GM12875 (cell line): ENCODE measurements around the gene LRRC43.
A peak's percentile ranks its signal among the peaks of the same experiment; 100 is the strongest.

Experiments used
- H3K4me3 ChIP-seq: one replicate; pipeline ENCODE4 v1.5.1; 2011; ENCODE audit warnings: low read depth, low read length, control low read depth
- CTCF ChIP-seq: IDR thresholded peaks from 2 replicates; pipeline ENCODE4 v1.5.1; 2011; ENCODE audit warnings: low read depth, mild to moderate bottlenecking, control low read depth, inconsistent platforms, low read length, moderate library complexity, borderline replicate concordance; ENCODE audit not compliant: insufficient read depth

Gene LRRC43

DNA sequence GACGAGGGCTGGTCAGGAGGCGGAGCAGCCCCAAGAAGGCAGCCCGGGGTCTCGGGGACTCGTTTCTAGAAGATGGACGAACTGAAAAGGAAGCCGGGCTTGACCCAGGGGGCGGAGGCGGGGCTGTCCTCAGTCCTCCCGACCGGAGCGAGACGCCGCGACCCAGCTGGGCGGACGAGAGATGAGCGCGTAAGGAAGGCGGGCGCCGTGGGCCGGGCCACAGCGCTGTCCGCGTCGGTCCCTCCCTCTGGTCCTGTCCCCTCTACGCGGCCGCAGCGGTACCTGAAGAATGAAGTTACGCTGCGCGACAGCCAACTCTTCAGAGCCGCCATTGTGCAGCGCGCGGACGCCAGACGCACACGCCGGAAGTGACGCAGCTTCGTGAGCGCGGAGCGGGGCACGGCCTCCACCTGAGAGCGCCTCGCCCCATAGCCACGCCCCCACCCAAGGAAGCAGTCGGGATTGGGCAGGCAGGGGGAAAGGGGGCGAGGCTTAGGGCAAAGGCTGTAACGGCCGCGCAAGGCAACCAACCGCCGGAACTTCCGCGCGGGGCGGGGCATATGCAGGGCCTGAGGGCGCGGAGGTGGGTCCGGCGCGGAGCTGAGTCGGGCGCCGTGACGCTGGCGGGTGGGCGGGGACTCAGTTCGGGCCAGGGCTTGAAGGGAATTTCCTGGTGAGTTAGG lies 42.9 kb downstream of the LRRC43 start, which contains the start of gene DIABLO:
Gene DIABLO (minus strand): TSS at position 370 of the 683 bp plus-strand sequence. CDS start 38 bp downstream, at position 332.
- no peak for TF ChIP-seq CTCF
- peak within 1 kb of the TSS; percentile 97 for H3K4me3 ChIP-seq

DNA sequence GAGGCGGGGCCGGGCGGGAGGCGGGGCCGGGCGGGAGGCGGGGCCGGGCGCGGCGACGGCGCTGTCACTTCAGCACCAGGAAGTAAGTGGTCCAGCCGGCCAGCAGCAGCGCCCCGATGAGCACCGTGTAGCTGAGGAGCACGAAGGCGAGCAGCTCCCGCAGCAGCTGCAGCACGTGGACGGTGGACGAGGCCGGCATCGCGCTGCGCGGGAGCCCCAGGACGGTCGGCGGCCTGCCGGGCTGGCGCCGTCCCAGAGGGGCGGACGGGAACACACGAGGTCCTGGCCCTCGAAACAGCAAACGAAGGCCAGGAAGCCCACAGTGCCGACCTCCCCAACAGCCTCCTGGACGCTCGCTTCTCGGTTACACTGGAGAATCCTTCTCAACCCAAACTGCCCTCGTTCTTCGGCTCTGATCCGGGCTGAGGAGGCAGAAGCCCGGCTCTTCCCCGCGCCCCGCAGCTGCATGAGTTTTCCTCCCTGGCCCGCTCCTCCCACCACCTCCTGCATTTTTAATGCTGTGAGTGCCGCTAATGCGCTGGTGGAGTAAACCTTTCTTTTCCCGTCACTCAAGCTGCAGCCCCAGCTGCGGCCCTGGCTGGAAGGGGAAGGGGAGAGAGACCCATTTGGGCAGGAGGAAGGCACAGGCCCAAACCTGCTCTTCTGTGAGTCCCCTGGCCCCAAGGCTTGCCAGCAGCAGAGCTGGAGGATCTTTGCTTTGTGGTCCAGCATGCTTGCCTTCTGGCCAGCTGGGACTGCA lies 43.6 kb downstream of the LRRC43 start:
- TF ChIP-seq CTCF: no peak
- H3K4me3 ChIP-seq: peak overlapping the region; percentile 67

DNA sequence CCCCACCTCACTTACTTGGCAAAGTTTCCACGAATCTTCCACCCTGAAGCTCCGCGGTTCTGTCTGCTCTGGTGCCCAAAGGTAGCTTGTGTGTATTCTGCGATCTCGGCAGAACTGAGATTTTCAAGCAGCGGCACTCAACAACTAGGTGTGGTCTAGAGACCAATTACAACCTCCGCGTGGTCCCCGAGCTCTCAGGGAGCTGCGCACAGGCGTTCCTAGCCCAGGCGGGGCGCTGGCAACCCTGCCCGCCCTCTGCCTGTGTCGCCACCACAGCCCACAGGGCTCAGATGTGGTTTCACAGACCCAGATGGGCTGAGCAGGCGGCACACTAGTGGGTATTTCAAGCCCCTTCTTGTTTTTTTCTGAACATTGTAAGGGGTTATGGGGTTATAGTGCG lies 44.4 kb downstream of the LRRC43 start:
- no peak for TF ChIP-seq CTCF
- H3K4me3 ChIP-seq: no peak overlapping the region

- H3K4me3 ChIP-seq: no peak overlapping the region
- TF ChIP-seq CTCF: no peak
Observed at GRCh38 chr12:122228092-122228491, 45.2 kb downstream of the LRRC43 start.

DNA sequence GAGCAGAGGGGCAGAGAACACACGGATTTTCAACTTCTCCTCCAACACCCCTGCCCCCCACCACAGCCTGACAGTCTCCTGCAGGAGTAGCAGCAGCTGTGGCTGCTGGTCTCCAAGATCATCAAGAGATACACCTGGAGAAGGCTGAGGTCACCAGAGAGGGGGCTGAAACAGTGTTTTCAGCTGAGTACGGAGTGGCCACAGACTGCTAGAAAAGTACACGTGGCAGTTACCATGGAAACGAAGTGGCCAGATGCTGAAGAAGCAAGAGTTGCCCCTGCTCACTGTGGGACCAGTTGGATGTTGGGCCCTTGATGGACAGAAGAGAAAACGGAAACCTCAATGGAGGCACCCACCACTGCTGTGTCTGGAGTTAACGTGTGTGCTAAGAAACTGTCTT lies 47.9 kb downstream of the LRRC43 start:
- TF ChIP-seq CTCF: no peak
- no peak overlapping the region for H3K4me3 ChIP-seq

DNA sequence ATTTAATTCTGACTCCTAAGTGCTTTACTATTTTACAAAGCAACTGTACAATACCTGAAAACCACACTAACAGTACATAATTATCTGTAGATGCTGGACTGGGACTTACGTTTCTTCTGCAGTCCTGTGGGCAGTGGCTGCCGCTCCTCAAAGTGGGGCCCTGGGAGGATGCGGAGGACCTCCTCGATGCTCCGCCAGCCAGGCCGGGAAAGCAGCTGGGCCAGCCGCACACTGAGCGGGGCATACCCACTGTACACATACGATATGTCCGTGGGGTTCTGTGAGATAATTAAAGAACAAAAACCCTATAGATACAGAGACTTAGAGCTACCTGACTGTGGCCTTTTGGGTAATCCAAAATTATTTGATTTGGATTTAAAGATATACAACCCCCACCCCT lies 49.8 kb downstream of the LRRC43 start:
- TF ChIP-seq CTCF: no peak
- no peak overlapping the region for H3K4me3 ChIP-seq

GRCh38 chr12:122235741-122236140 lies 52.8 kb downstream of the LRRC43 start:
- no peak for TF ChIP-seq CTCF
- H3K4me3 ChIP-seq: no peak overlapping the region
